WTC11 (cell line): ENCODE data around the gene CDCP1. TPM values are rescaled to one million over a fixed set of nuclear protein-coding genes. Genes with fewer than 3 reads are reported as not detected.

Experiments used
- ATAC-seq: fragments of 200-7000 bp; cut with Tn5 transposase; 2 replicates; pipeline ENCODE4 v1.10.0; 2021; ENCODE audit warnings: mild to moderate bottlenecking, moderate library complexity
- CTCF ChIA-PET: fragments of 300-600 bp; sonication (Branson Sonifier 250); formaldehyde crosslinking; loops from one replicate; lab custom pipeline; 2021; ENCODE audit warnings: antibody characterized with exemption; lab: Charles Lee
- POLR2A ChIA-PET: fragments of 350-600 bp; sonication (Branson Sonifier 250); formaldehyde crosslinking; loops from one replicate; lab custom pipeline; 2021; ENCODE audit warnings: antibody characterized with exemption; lab: Charles Lee
- DNase-seq: peaks from one replicate; pipeline ENCODE4 v3.0.0; 2021; ENCODE audit warnings: low spot score
- H3K27ac Mint-ChIP-seq: 2 replicates; pipeline ENCODE4 v1.8.0; 2021; ENCODE audit warnings: mixed read lengths
- H3K27me3 Mint-ChIP-seq: 2 replicates; pipeline ENCODE4 v1.8.0; 2021; ENCODE audit warnings: low read depth, mild to moderate bottlenecking, moderate library complexity, mixed read lengths
- H3K36me3 Mint-ChIP-seq: 2 replicates; pipeline ENCODE4 v1.8.0; 2021; ENCODE audit warnings: mixed read lengths
- H3K4me1 Mint-ChIP-seq: 2 replicates; pipeline ENCODE4 v1.8.0; 2022; ENCODE audit warnings: mixed read lengths
- H3K4me3 Mint-ChIP-seq: 2 replicates; pipeline ENCODE4 v1.8.0; 2021; ENCODE audit warnings: mild to moderate bottlenecking, moderate library complexity, mixed read lengths
- H3K9me3 Mint-ChIP-seq: 2 replicates; pipeline ENCODE4 v1.8.0; 2021; ENCODE audit warnings: mixed read lengths
- ARID4B ChIP-seq: sonication (generic); formaldehyde crosslinking; IDR thresholded peaks from 2 replicates; pipeline ENCODE4 v1.8.0; 2023; ENCODE audit warnings: missing genetic modification reagents, mild to moderate bottlenecking, borderline replicate concordance
- ATF1 ChIP-seq: sonication (generic); formaldehyde crosslinking; IDR thresholded peaks from 2 replicates; pipeline ENCODE4 v1.8.1; 2023; ENCODE audit warnings: mild to moderate bottlenecking, moderate library complexity, missing genetic modification reagents
- ATF6 ChIP-seq: sonication (generic); formaldehyde crosslinking; IDR thresholded peaks from 2 replicates; pipeline ENCODE4 v1.8.1; 2023; ENCODE audit warnings: mild to moderate bottlenecking, missing genetic modification reagents
- CBFB ChIP-seq: sonication (generic); formaldehyde crosslinking; IDR thresholded peaks from 2 replicates; pipeline ENCODE4 v1.8.1; 2022; ENCODE audit warnings: mild to moderate bottlenecking, low read depth, missing genetic modification reagents
- CREB1 ChIP-seq: sonication (generic); formaldehyde crosslinking; IDR thresholded peaks from 2 replicates; pipeline ENCODE4 v1.8.0; 2023; ENCODE audit warnings: mild to moderate bottlenecking, missing genetic modification reagents
- E2F4 ChIP-seq: sonication (generic); formaldehyde crosslinking; IDR thresholded peaks from 2 replicates; pipeline ENCODE4 v1.8.1; 2022; ENCODE audit warnings: low read depth, mild to moderate bottlenecking, moderate library complexity, missing genetic modification reagents, borderline replicate concordance
- FOXP4 ChIP-seq: sonication (generic); formaldehyde crosslinking; IDR thresholded peaks from 2 replicates; pipeline ENCODE4 v1.8.0; 2022; ENCODE audit warnings: mild to moderate bottlenecking, missing genetic modification reagents
- GTF2I ChIP-seq: fragments of 250-450 bp; sonication (Bioruptor Pico); conservative IDR thresholded peaks from 2 replicates; pipeline ENCODE4 v1.4.0; 2021; ENCODE audit warnings: mild to moderate bottlenecking
- JUN ChIP-seq: sonication (generic); formaldehyde crosslinking; IDR thresholded peaks from 2 replicates; pipeline ENCODE4 v1.8.0; 2023; ENCODE audit warnings: mild to moderate bottlenecking, missing genetic modification reagents
- MYBL2 ChIP-seq: sonication (generic); formaldehyde crosslinking; IDR thresholded peaks from 2 replicates; pipeline ENCODE4 v1.8.1; 2023; ENCODE audit warnings: mild to moderate bottlenecking, moderate library complexity, missing genetic modification reagents
- NFYB ChIP-seq: sonication (generic); formaldehyde crosslinking; conservative IDR thresholded peaks from 2 replicates; pipeline ENCODE4 v1.8.0; 2022; ENCODE audit warnings: low read depth, missing genetic modification reagents
- NR3C1 ChIP-seq: sonication (generic); formaldehyde crosslinking; conservative IDR thresholded peaks from 2 replicates; pipeline ENCODE4 v1.8.1; 2023; ENCODE audit warnings: low read depth, mild to moderate bottlenecking, missing genetic modification reagents
- RELA ChIP-seq: sonication (generic); formaldehyde crosslinking; IDR thresholded peaks from 2 replicates; pipeline ENCODE4 v1.8.1; 2022; ENCODE audit warnings: missing genetic modification reagents, mild to moderate bottlenecking, borderline replicate concordance
- TCF7 ChIP-seq: sonication (generic); formaldehyde crosslinking; IDR thresholded peaks from 2 replicates; pipeline ENCODE4 v1.8.0; 2022; ENCODE audit warnings: mild to moderate bottlenecking, low read depth, missing genetic modification reagents, moderate library complexity
- TEAD1 ChIP-seq: sonication (generic); formaldehyde crosslinking; IDR thresholded peaks from 2 replicates; pipeline ENCODE4 v1.8.0; 2022; ENCODE audit warnings: mild to moderate bottlenecking, missing genetic modification reagents
- TP53 ChIP-seq: sonication (generic); formaldehyde crosslinking; IDR thresholded peaks from 2 replicates; pipeline ENCODE4 v1.8.1; 2023; ENCODE audit warnings: mild to moderate bottlenecking, missing genetic modification reagents
- ZNF263 ChIP-seq: sonication (generic); formaldehyde crosslinking; IDR thresholded peaks from 2 replicates; pipeline ENCODE4 v1.8.1; 2022; ENCODE audit warnings: low read depth, mild to moderate bottlenecking, moderate library complexity, missing genetic modification reagents
- ZNF396 ChIP-seq: fragments of 250-450 bp; sonication (Bioruptor Pico); IDR thresholded peaks from 2 replicates; pipeline ENCODE4 v1.8.0; 2021; ENCODE audit warnings: mild to moderate bottlenecking, moderate library complexity, borderline replicate concordance
- ZNF423 ChIP-seq: fragments of 250-450 bp; sonication (Bioruptor Pico); IDR thresholded peaks from 2 replicates; pipeline ENCODE4 v2.1.2; 2022; ENCODE audit warnings: mild to moderate bottlenecking, moderate library complexity
- total RNA-seq: library from RNA; stranded (reverse); gene quantifications from 3 replicates; pipeline ENCODE4 v1.2.3, GENCODE V29; 2021
- TF ChIP-seq, protein P1 (sequence below): sonication (generic); formaldehyde crosslinking; IDR thresholded peaks from 2 replicates; pipeline ENCODE4 v1.8.1; 2022; ENCODE audit warnings: low read depth, missing genetic modification reagents, borderline replicate concordance
- TF ChIP-seq, protein P2 (sequence below): sonication (generic); formaldehyde crosslinking; IDR thresholded peaks from 2 replicates; pipeline ENCODE4 v1.8.1; 2022; ENCODE audit warnings: mild to moderate bottlenecking, moderate library complexity, missing genetic modification reagents

Gene CDCP1
- total RNA-seq, 1 experiment from 2014 or later = 14.6 TPM

GRCh38 chr3:45080824-45081223, 65.4 kb downstream of the CDCP1 start:
- Mint-ChIP-seq H3K36me3 (peaks cover 9% of the 10 kb centered on the region), H3K4me1 (peaks cover 2% of the 10 kb centered on the region; the same call in 1 of the 2 replicates), H3K4me3 (no peak overlapping the region)
- CTCF ChIA-PET = interaction anchor here (0.5 to 2.4 kb wide), 2 partner anchors 129 to 266 kb away, joined by 4 to 13 read pairs; no protein-coding TSS in a partner anchor
- POLR2A ChIA-PET = no interaction called here
- no peak for ATAC-seq
- no peak for DNase-seq
- TF ChIP-seq TEAD1 (CRISPR knock-in tag) = no peak
- TF ChIP-seq ZNF396 = no peak
- no peak for TF ChIP-seq NR3C1 (CRISPR knock-in tag)
- TF ChIP-seq ZNF423 (CRISPR knock-in tag) = no peak
- TF ChIP-seq CREB1 (CRISPR knock-in tag) = no peak
- no peak for TF ChIP-seq JUN (CRISPR knock-in tag)
- TF ChIP-seq RELA = no peak
- no peak for TF ChIP-seq NFYB
- TF ChIP-seq ARID4B = no peak
- TF ChIP-seq, protein P1, sequence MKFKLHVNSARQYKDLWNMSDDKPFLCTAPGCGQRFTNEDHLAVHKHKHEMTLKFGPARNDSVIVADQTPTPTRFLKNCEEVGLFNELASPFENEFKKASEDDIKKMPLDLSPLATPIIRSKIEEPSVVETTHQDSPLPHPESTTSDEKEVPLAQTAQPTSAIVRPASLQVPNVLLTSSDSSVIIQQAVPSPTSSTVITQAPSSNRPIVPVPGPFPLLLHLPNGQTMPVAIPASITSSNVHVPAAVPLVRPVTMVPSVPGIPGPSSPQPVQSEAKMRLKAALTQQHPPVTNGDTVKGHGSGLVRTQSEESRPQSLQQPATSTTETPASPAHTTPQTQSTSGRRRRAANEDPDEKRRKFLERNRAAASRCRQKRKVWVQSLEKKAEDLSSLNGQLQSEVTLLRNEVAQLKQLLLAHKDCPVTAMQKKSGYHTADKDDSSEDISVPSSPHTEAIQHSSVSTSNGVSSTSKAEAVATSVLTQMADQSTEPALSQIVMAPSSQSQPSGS (CRISPR knock-in tag) = no peak
- no peak for TF ChIP-seq TCF7 (CRISPR knock-in tag)
- TF ChIP-seq E2F4 (CRISPR knock-in tag) = no peak
- TF ChIP-seq MYBL2 (CRISPR knock-in tag) = no peak
- no peak for TF ChIP-seq ZNF263
- TF ChIP-seq, protein P2, sequence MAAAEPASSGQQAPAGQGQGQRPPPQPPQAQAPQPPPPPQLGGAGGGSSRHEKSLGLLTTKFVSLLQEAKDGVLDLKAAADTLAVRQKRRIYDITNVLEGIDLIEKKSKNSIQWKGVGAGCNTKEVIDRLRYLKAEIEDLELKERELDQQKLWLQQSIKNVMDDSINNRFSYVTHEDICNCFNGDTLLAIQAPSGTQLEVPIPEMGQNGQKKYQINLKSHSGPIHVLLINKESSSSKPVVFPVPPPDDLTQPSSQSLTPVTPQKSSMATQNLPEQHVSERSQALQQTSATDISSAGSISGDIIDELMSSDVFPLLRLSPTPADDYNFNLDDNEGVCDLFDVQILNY (CRISPR knock-in tag) = no peak
- no peak for TF ChIP-seq FOXP4 (CRISPR knock-in tag)
- TF ChIP-seq, all 79 proteins: peak for 0
- Mint-ChIP-seq H3K27me3 (no peaks in the 10 kb centered on the region), H3K27ac (no peak overlapping the region), H3K9me3 (0 out of 2 replicates have a peak, but pooled peaks cover 5% of the 10 kb centered on the region)

DNA sequence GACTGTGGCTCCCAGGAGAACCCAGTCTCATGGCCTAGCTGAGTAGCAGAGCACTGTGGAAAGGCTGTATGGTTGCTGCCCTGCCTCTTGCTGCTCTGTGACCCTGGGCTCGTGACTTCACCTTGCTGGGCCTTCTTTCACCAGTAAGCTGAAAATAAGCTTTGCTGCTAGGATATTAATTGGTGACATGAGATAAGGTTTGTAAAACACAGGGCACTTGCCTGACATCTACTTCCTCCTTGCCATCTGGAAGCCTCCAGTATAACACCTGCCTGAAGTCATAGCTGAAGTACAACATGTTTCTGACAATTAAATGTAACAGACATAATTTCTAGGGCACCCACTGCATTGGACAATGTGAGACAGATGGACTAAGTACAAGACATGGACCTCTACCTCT, 66.5 kb downstream of the CDCP1 start:
- H3K27ac Mint-ChIP-seq = no peak overlapping the region
- ATAC-seq (no peak), DNase-seq (no peak)
- no peak overlapping the region for H3K4me3 Mint-ChIP-seq
- 0 out of 2 replicates have a peak, but pooled peaks cover 5% of the 10 kb centered on the region for H3K9me3 Mint-ChIP-seq
- H3K4me1 Mint-ChIP-seq = peaks cover 2% of the 10 kb centered on the region; the same call in 1 of the 2 replicates
- CTCF ChIA-PET = interaction anchor here (2.4 kb wide), 1 partner anchor 130 kb away, joined by 13 read pairs; no protein-coding TSS in a partner anchor
- peaks cover under 1% of the 10 kb centered on the region for H3K36me3 Mint-ChIP-seq
- POLR2A ChIA-PET = no interaction called here
- no peaks in the 10 kb centered on the region for H3K27me3 Mint-ChIP-seq
- TF ChIP-seq ATF6 (CRISPR knock-in tag) = no peak
- no peak for TF ChIP-seq TCF7 (CRISPR knock-in tag)
- TF ChIP-seq GTF2I (CRISPR knock-in tag) = no peak
- TF ChIP-seq, protein P1 (CRISPR knock-in tag) = no peak
- TF ChIP-seq ZNF396 = no peak
- TF ChIP-seq CBFB = no peak
- TF ChIP-seq ATF1 (CRISPR knock-in tag) = no peak
- TF ChIP-seq TP53 = no peak
